Activated naive CD4-positive, alpha-beta T cell treated with anti-CD3 and anti-CD28 coated beads, Interleukin-2, amount 50 U/mL, for 24 hours (primary cell): ENCODE measurements around the gene UTP4.
A peak's percentile ranks its signal among the peaks of the same experiment; 100 is the strongest.

ENCODE experiments used
- H3K27ac Mint-ChIP-seq: one replicate; pipeline ENCODE4 v1.8.0; 2021; ENCODE audit warnings: mild to moderate bottlenecking, mixed read lengths
- H3K27me3 Mint-ChIP-seq: one replicate; pipeline ENCODE4 v1.8.0; 2021; ENCODE audit warnings: mixed read lengths
- H3K36me3 Mint-ChIP-seq: one replicate; pipeline ENCODE4 v1.8.0; 2021; ENCODE audit warnings: mixed read lengths
- H3K4me1 Mint-ChIP-seq: one replicate; pipeline ENCODE4 v1.8.0; 2021; ENCODE audit warnings: mixed read lengths
- H3K4me3 Mint-ChIP-seq: one replicate; pipeline ENCODE4 v1.8.0; 2021; ENCODE audit warnings: mild to moderate bottlenecking, mixed read lengths
- H3K9me3 Mint-ChIP-seq: one replicate; pipeline ENCODE4 v1.8.0; 2021; ENCODE audit warnings: mixed read lengths

UTP4 gene

GRCh38 chr16:69171325-69172084 lies 39.1 kb downstream of the UTP4 start:
- Mint-ChIP-seq H3K27ac (peak overlapping the region; percentile 23), H3K9me3 (no peaks in the 10 kb centered on the region), H3K4me1 (peaks cover 26% of the 10 kb centered on the region), H3K4me3 (no peak overlapping the region), H3K36me3 (peaks cover 21% of the 10 kb centered on the region), H3K27me3 (no peaks in the 10 kb centered on the region)

- H3K4me1 Mint-ChIP-seq: peaks cover 7% of the 10 kb centered on the region
- no peaks in the 10 kb centered on the region for H3K27me3 Mint-ChIP-seq
- no peak overlapping the region for H3K4me3 Mint-ChIP-seq
- H3K27ac Mint-ChIP-seq: no peak overlapping the region
- H3K9me3 Mint-ChIP-seq: no peaks in the 10 kb centered on the region
- H3K36me3 Mint-ChIP-seq: peaks cover 8% of the 10 kb centered on the region
Measured at GRCh38 chr16:69176033-69176800, 43.8 kb downstream of the UTP4 start.

GRCh38 chr16:69179328-69180010 lies 47.0 kb downstream of the UTP4 start:
- Mint-ChIP-seq H3K4me1 (no peaks in the 10 kb centered on the region), H3K36me3 (peaks cover 3% of the 10 kb centered on the region), H3K4me3 (no peak overlapping the region), H3K27ac (no peak overlapping the region), H3K27me3 (no peaks in the 10 kb centered on the region), H3K9me3 (no peaks in the 10 kb centered on the region)

GRCh38 chr16:69180011-69180338 lies 47.5 kb downstream of the UTP4 start:
- Mint-ChIP-seq H3K9me3 (no peaks in the 10 kb centered on the region), H3K4me3 (no peak overlapping the region), H3K36me3 (peaks cover 3% of the 10 kb centered on the region), H3K27me3 (no peaks in the 10 kb centered on the region), H3K4me1 (peaks cover 4% of the 10 kb centered on the region), H3K27ac (no peak overlapping the region)

GRCh38 chr16:69182730-69183416 lies 50.4 kb downstream of the UTP4 start:
- Mint-ChIP-seq H3K27me3 (no peaks in the 10 kb centered on the region), H3K27ac (no peak overlapping the region), H3K9me3 (no peaks in the 10 kb centered on the region)

GRCh38 chr16:69186642-69187445 lies 54.4 kb downstream of the UTP4 start, which contains the start of gene SNTB2:
Gene SNTB2 (plus strand): TSS chr16:69187164. CDS start chr16:69187167, 3 bp downstream.
- Mint-ChIP-seq H3K27ac (peak within 1 kb of the TSS; percentile 91), H3K36me3 (peaks cover 5% of the 10 kb centered on the region), H3K4me1 (peaks cover 39% of the 10 kb centered on the region), H3K9me3 (no peaks in the 10 kb centered on the region), H3K4me3 (peak within 1 kb of the TSS; percentile 99), H3K27me3 (no peaks in the 10 kb centered on the region)

More at GRCh38 chr16:69182730-69183416, 50.4 kb downstream of the UTP4 start:
- Mint-ChIP-seq H3K4me3 (no peak overlapping the region), H3K4me1 (peaks cover 15% of the 10 kb centered on the region), H3K36me3 (no peaks in the 10 kb centered on the region)

GRCh38 chr16:69187446-69188235 lies 55.2 kb downstream of the UTP4 start:
- Mint-ChIP-seq H3K4me1 (peaks cover 39% of the 10 kb centered on the region), H3K4me3 (peak overlapping the region; percentile 94), H3K36me3 (peaks cover 5% of the 10 kb centered on the region), H3K9me3 (no peaks in the 10 kb centered on the region), H3K27ac (peak overlapping the region; percentile 89), H3K27me3 (no peaks in the 10 kb centered on the region)

- H3K4me1 Mint-ChIP-seq: peaks cover 43% of the 10 kb centered on the region
- H3K9me3 Mint-ChIP-seq: no peaks in the 10 kb centered on the region
- peak overlapping the region; percentile 94 for H3K4me3 Mint-ChIP-seq
- H3K36me3 Mint-ChIP-seq: peaks cover 5% of the 10 kb centered on the region
- peak overlapping the region; percentile 89 for H3K27ac Mint-ChIP-seq
- no peaks in the 10 kb centered on the region for H3K27me3 Mint-ChIP-seq
Measured at GRCh38 chr16:69188236-69188549, 55.7 kb downstream of the UTP4 start.

GRCh38 chr16:69188716-69189115 lies 56.3 kb downstream of the UTP4 start:
- Mint-ChIP-seq H3K4me1 (peaks cover 43% of the 10 kb centered on the region), H3K27me3 (no peaks in the 10 kb centered on the region), H3K9me3 (no peaks in the 10 kb centered on the region), H3K36me3 (peaks cover 5% of the 10 kb centered on the region), H3K27ac (no peak overlapping the region), H3K4me3 (peak overlapping the region; percentile 94)

- Mint-ChIP-seq H3K4me3 (no peak overlapping the region), H3K9me3 (no peaks in the 10 kb centered on the region), H3K36me3 (peaks cover 5% of the 10 kb centered on the region), H3K27me3 (no peaks in the 10 kb centered on the region), H3K4me1 (peaks cover 39% of the 10 kb centered on the region), H3K27ac (peak overlapping the region; percentile 46)
Measured at GRCh38 chr16:69190046-69190588, 57.7 kb downstream of the UTP4 start.

- Mint-ChIP-seq H3K27ac (no peak overlapping the region), H3K27me3 (no peaks in the 10 kb centered on the region), H3K4me3 (peak overlapping the region; percentile 19), H3K9me3 (no peaks in the 10 kb centered on the region), H3K4me1 (peaks cover 39% of the 10 kb centered on the region), H3K36me3 (peaks cover 5% of the 10 kb centered on the region)
Measured at GRCh38 chr16:69190598-69190997, 58.1 kb downstream of the UTP4 start.

- H3K4me1 Mint-ChIP-seq: peaks cover 36% of the 10 kb centered on the region
- no peak overlapping the region for H3K27ac Mint-ChIP-seq
- no peak overlapping the region for H3K4me3 Mint-ChIP-seq
- H3K27me3 Mint-ChIP-seq: no peaks in the 10 kb centered on the region
- H3K9me3 Mint-ChIP-seq: no peaks in the 10 kb centered on the region
- peaks cover 5% of the 10 kb centered on the region for H3K36me3 Mint-ChIP-seq
Measured at GRCh38 chr16:69191136-69191535, 58.7 kb downstream of the UTP4 start.

GRCh38 chr16:69193855-69194254 lies 61.4 kb downstream of the UTP4 start:
- H3K4me1 Mint-ChIP-seq: peaks cover 22% of the 10 kb centered on the region
- no peaks in the 10 kb centered on the region for H3K27me3 Mint-ChIP-seq
- no peak overlapping the region for H3K4me3 Mint-ChIP-seq
- H3K27ac Mint-ChIP-seq: no peak overlapping the region
- H3K9me3 Mint-ChIP-seq: no peaks in the 10 kb centered on the region
- peaks cover 2% of the 10 kb centered on the region for H3K36me3 Mint-ChIP-seq

- H3K9me3 Mint-ChIP-seq: no peaks in the 10 kb centered on the region
Measured at GRCh38 chr16:69194488-69194887, 62.0 kb downstream of the UTP4 start.

More at GRCh38 chr16:69194488-69194887, 62.0 kb downstream of the UTP4 start:
- Mint-ChIP-seq H3K4me1 (peaks cover 21% of the 10 kb centered on the region), H3K4me3 (no peak overlapping the region), H3K27me3 (no peaks in the 10 kb centered on the region), H3K27ac (no peak overlapping the region), H3K36me3 (peaks cover 2% of the 10 kb centered on the region)
